Mucosa of stomach (tissue), 1 donor: ENCODE results near the gene CUL1.

Experiments
- H3K27me3 ChIP-seq: one replicate; pipeline ENCODE4 v1.7.0; 2013; ENCODE audit warnings: mild to moderate bottlenecking, low read length; ENCODE audit not compliant: control insufficient read depth, insufficient read depth
- H3K36me3 ChIP-seq: one replicate; pipeline ENCODE4 v1.7.0; 2013; ENCODE audit warnings: low read length; ENCODE audit not compliant: control insufficient read depth, insufficient read depth
- H3K4me1 ChIP-seq: one replicate; pipeline ENCODE4 v1.7.0; 2013; ENCODE audit warnings: mild to moderate bottlenecking, low read length; ENCODE audit not compliant: control insufficient read depth, insufficient read depth
- H3K4me3 ChIP-seq: one replicate; pipeline ENCODE4 v1.7.0; 2013; ENCODE audit warnings: low read length
- H3K9ac ChIP-seq: one replicate; pipeline ENCODE4 v1.7.0; 2013; ENCODE audit warnings: mild to moderate bottlenecking, low read length, moderate library complexity
- H3K9me3 ChIP-seq: one replicate; pipeline ENCODE4 v1.7.0; 2013; ENCODE audit warnings: mild to moderate bottlenecking, low read length, moderate library complexity; ENCODE audit not compliant: control insufficient read depth
- donor health status: Pancreatic carcinoma.

CUL1 gene

GRCh38 chr7:148750442-148751355, 52.0 kb downstream of the CUL1 start:
- no peak overlapping the region for H3K9ac ChIP-seq
- H3K36me3 ChIP-seq: no peaks in the 10 kb centered on the region
- H3K4me1 ChIP-seq: no peaks in the 10 kb centered on the region
- no peak overlapping the region for H3K4me3 ChIP-seq
- no peaks in the 10 kb centered on the region for H3K9me3 ChIP-seq
- H3K27me3 ChIP-seq: no peaks in the 10 kb centered on the region

GRCh38 chr7:148753224-148753623, 54.5 kb downstream of the CUL1 start:
- Histone ChIP-seq H3K4me3 (no peak overlapping the region), H3K4me1 (no peaks in the 10 kb centered on the region), H3K9ac (no peak overlapping the region), H3K9me3 (no peaks in the 10 kb centered on the region), H3K27me3 (no peaks in the 10 kb centered on the region), H3K36me3 (peaks cover 5% of the 10 kb centered on the region)

- Histone ChIP-seq H3K9me3 (no peaks in the 10 kb centered on the region), H3K4me3 (no peak overlapping the region), H3K9ac (no peak overlapping the region), H3K4me1 (no peaks in the 10 kb centered on the region), H3K27me3 (no peaks in the 10 kb centered on the region), H3K36me3 (peaks cover 5% of the 10 kb centered on the region)
Measured at GRCh38 chr7:148754912-148755311, 56.2 kb downstream of the CUL1 start.

GRCh38 chr7:148761499-148762278, 63.0 kb downstream of the CUL1 start:
- no peaks in the 10 kb centered on the region for H3K27me3 ChIP-seq
- no peaks in the 10 kb centered on the region for H3K9me3 ChIP-seq

GRCh38 chr7:148763622-148764021, 64.9 kb downstream of the CUL1 start:
- no peak overlapping the region for H3K9ac ChIP-seq
- H3K36me3 ChIP-seq: no peaks in the 10 kb centered on the region
- H3K4me1 ChIP-seq: no peaks in the 10 kb centered on the region
- no peaks in the 10 kb centered on the region for H3K9me3 ChIP-seq
- H3K4me3 ChIP-seq: no peak overlapping the region
- H3K27me3 ChIP-seq: no peaks in the 10 kb centered on the region

More at GRCh38 chr7:148761499-148762278, 63.0 kb downstream of the CUL1 start:
- peaks cover 5% of the 10 kb centered on the region for H3K36me3 ChIP-seq
- no peaks in the 10 kb centered on the region for H3K4me1 ChIP-seq
- H3K9ac ChIP-seq: no peak overlapping the region
- H3K4me3 ChIP-seq: no peak overlapping the region

- no peaks in the 10 kb centered on the region for H3K27me3 ChIP-seq
- no peak overlapping the region for H3K9ac ChIP-seq
- H3K4me3 ChIP-seq: no peak overlapping the region
- H3K9me3 ChIP-seq: no peaks in the 10 kb centered on the region
- H3K4me1 ChIP-seq: no peaks in the 10 kb centered on the region
- no peaks in the 10 kb centered on the region for H3K36me3 ChIP-seq
Measured at GRCh38 chr7:148770004-148770403, 71.3 kb downstream of the CUL1 start.

GRCh38 chr7:148772297-148773089, 73.8 kb downstream of the CUL1 start:
- H3K36me3 ChIP-seq: no peaks in the 10 kb centered on the region
- no peaks in the 10 kb centered on the region for H3K4me1 ChIP-seq
- H3K4me3 ChIP-seq: no peak overlapping the region
- no peak overlapping the region for H3K9ac ChIP-seq
- H3K27me3 ChIP-seq: no peaks in the 10 kb centered on the region
- no peaks in the 10 kb centered on the region for H3K9me3 ChIP-seq

- no peak overlapping the region for H3K9ac ChIP-seq
- H3K4me3 ChIP-seq: no peak overlapping the region
- H3K36me3 ChIP-seq: no peaks in the 10 kb centered on the region
- H3K27me3 ChIP-seq: no peaks in the 10 kb centered on the region
- no peaks in the 10 kb centered on the region for H3K9me3 ChIP-seq
- no peaks in the 10 kb centered on the region for H3K4me1 ChIP-seq
Measured at GRCh38 chr7:148773334-148773733, 74.6 kb downstream of the CUL1 start.

GRCh38 chr7:148774471-148774870, 75.8 kb downstream of the CUL1 start:
- no peaks in the 10 kb centered on the region for H3K9me3 ChIP-seq
- no peak overlapping the region for H3K4me3 ChIP-seq
- H3K4me1 ChIP-seq: no peaks in the 10 kb centered on the region
- no peak overlapping the region for H3K9ac ChIP-seq
- no peaks in the 10 kb centered on the region for H3K27me3 ChIP-seq
- no peaks in the 10 kb centered on the region for H3K36me3 ChIP-seq

GRCh38 chr7:148782757-148783456, 84.2 kb downstream of the CUL1 start:
- no peak overlapping the region for H3K4me3 ChIP-seq
- no peaks in the 10 kb centered on the region for H3K27me3 ChIP-seq
- H3K36me3 ChIP-seq: no peaks in the 10 kb centered on the region
- no peaks in the 10 kb centered on the region for H3K4me1 ChIP-seq
- H3K9ac ChIP-seq: no peak overlapping the region
- H3K9me3 ChIP-seq: no peaks in the 10 kb centered on the region

GRCh38 chr7:148783801-148784527, 85.3 kb downstream of the CUL1 start:
- H3K9me3 ChIP-seq: no peaks in the 10 kb centered on the region
- no peak overlapping the region for H3K4me3 ChIP-seq
- no peaks in the 10 kb centered on the region for H3K36me3 ChIP-seq
- no peaks in the 10 kb centered on the region for H3K27me3 ChIP-seq
- no peaks in the 10 kb centered on the region for H3K4me1 ChIP-seq
- no peak overlapping the region for H3K9ac ChIP-seq
